ENCODE data around the gene ABCB11.

DNA sequence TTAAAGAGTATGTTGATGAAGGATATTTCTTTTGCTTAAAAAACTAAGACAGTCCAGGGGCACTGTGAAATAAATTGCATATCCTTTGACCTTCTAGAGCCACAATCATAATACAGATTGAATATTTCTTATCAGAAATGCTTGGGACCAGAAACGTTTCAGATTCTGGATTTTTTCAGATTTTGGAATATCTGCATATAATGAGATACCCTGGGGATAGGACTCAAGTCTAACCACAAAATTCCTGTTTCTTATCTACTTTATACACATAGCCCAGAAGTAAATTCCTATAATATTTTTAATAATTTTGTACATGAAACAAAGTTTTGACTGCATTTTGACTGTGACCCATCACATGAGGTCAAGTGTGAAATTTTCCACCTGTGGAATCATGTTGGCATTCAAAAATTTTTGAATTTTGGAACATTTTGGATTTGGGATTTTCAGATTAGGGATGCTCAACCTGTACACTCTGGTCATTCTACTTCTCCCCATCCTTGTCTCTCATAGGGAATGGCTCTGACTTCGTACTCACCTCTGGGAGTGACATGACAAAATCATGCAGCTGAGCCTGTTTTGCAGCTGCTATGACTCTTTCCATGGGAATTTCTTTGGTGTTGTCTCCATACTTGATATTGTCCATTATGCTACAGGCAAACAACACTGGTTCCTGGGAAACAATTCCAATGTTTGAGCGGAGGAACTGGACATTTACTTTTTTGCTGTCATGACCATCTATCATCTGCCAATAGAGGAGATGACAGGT is 104.3 kb downstream of the ABCB11 start:
- TF ChIP-seq POLR2A (IDR thresholded peaks at IDR 0.05) (no peak), CTCF (IDR thresholded peaks at IDR 0.05) (no peak)

Data from thyroid gland (tissue), 4 donors.